ENCODE results near the gene MRGPRF.

GRCh38 chr11:68990995-68991780 lies 21.9 kb downstream of the MRGPRF start:
- TF ChIP-seq CTCF (IDR thresholded peaks at IDR 0.05) (no peak), EP300 (IDR thresholded peaks at IDR 0.05) (no peak)
